ENCODE results near the gene ROPN1B.

Gene ROPN1B

DNA sequence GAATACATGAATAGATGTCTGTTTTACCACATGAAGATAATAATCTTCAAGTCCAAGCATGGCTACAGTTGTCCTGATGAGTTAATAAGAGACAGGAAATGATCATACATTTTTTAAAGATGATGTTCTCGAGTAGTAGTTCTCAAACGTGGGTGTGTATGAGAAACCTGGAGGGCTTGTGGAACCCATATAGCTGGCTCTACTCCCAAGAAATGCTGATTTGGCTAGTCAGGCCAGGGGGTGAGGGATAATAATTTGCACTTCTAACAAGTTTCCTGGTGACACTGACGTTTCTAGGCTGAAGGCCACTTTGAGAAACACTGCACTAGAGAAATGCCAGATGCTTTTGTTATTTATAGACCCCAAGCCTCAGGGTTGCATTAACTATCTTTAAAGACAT lies 37.0 kb downstream of the ROPN1B start:
- no peak for FAIRE-seq

DNA sequence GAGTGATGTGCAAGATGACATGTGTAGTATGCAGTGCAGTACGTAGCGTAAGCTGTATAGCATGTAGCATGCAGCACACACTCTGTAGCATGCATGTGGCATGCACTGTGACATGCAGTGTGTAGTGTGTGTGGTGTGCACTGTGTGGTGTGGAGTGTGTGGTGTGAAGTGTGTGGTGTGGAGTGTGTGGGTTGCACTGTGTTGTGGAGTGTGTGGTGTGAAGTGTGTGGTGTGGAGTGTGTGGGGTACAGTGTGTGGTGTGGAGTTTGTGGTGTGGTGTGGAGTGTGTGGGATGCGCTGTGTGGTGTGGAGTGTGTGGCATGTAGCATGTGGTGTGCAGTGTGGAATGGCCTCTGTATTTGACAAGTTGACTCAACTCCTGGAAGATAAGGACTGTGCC lies 39.2 kb downstream of the ROPN1B start:
- FAIRE-seq: no peak

DNA sequence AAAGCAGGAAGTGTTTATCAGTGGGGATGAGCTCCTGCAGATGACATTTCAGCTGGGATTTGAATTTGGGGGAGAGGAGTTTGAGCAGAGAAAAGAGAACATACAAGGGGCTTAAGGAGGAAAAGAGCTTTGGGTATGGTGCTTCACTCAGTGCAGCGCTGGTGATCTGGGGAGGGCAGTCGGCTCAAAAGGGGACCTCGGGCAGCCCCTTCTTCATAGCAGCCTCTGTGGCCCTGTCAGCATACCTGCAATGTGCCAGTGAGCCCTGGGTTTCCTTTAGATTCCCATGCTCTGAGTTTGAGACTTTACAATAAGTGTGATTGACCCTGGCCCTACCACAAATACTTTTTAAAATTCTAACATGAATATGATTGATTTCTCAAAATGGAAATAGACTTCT lies 40.2 kb downstream of the ROPN1B start:
- no peak for FAIRE-seq

DNA sequence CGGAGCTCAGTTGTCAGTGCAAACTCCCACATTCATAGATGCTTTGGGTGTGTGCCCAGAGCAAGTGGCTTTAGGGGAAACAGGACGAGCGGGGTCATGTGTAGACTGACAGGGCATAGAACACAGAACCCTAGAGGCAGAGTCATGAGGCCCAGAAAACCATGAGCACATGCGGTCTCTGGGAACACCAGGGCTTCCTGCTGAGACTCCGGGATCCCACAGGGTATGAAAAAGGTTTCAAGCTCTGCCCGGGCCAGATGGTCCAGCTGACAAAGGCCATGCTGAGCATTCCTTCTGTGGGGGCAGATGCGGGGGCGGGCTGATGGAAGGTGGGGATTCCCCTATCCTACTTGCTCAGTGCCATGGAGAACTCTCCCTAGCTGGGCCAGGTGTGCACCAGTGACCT lies 44.8 kb downstream of the ROPN1B start:
- FAIRE-seq: no peak

DNA sequence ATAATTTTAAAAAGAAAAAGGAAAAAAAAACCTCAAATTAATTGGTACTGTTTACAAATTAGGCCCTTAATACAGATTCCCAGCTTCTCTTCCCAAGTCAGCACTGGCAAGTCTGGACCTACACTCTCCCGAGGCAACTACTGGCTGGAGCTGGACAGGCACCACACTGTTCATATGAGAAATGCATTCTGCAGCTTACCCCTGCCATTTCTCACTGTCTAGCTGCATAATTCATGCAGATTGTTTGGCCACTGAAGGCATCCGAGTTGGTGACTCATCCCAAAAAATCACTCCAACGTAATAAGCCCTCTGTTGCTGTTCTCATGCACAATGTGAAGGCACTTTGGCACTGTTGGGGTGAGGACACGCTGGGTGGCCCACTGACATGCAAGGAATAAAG lies 45.3 kb downstream of the ROPN1B start:
- FAIRE-seq: no peak

DNA sequence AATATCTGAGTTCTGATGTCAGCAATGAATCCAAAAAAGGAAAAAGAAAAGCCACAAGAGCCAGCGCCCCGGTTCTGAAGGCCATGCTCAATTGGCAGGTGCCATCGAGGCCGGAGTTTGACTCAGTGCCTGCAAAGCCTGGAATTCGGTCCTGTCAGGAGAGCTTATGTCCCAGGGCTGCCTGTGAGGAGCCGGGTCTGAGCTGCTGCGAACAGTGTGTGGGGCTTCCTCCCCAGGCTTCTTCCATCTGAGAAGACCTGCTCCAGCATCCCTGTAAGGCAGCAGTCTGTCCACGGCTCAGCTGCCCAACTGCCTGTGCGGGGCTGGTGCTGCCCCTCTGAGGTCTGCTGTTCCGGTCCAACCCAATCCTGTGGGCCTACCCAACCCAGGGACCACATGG lies 46.1 kb downstream of the ROPN1B start:
- no peak for FAIRE-seq

DNA sequence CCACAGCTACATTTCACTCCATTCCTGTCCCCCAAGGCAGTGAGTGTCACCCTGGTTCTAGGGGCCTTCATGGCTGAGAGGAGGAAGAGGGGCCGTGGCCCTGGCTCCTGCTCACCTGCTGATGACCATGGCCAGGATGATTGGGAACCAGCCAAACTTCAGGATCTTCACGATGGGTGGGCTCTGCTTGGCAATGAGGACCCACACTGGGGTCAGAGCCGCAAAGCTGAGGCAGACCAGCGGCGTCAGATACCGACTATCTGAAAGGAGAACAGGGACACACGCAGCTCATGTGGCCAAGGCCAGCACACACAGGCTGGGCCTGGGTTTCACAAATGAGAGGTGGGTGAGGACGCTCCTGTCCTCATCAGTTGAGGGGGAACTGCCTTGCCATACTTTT lies 47.6 kb downstream of the ROPN1B start:
- no peak for FAIRE-seq

DNA sequence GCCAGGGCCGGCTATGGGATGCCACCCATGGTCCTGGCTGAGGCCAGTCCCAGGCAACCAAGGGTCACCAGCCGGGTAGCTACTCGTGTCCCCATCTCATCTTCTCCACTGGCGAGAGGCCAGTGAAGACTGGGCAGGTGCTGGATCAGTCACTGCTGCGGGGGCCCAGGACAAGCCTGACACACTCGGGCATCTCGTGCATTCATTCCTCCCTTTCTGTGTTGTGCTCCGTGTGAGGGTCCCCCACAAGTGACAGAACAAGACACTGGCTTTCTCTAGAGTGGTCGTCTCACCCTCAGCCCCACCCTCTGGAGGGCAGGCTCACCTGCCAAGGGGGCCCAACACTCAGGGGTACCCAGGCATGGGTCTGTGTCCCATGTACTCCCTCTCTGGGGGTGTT lies 48.4 kb downstream of the ROPN1B start:
- FAIRE-seq: no peak

DNA sequence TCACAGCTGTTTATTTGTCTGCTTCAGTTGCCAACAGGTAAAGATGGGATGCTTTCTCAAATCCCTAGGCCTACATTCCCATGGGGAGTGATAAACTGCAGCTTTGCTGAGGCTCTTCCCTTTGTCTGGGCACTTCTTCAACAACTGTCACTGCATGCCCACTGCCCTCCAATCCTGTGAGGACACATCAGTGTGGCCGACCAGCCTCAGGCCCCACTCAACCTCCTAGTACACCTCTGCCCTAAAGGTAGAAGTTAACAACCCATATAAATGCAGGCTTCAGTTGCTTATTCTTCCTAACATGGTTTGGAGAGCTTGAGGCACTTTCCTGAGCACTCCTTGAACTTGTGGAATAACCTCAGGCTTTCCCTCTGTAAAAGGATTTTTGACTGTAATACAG lies 49.6 kb downstream of the ROPN1B start:
- FAIRE-seq: no peak

DNA sequence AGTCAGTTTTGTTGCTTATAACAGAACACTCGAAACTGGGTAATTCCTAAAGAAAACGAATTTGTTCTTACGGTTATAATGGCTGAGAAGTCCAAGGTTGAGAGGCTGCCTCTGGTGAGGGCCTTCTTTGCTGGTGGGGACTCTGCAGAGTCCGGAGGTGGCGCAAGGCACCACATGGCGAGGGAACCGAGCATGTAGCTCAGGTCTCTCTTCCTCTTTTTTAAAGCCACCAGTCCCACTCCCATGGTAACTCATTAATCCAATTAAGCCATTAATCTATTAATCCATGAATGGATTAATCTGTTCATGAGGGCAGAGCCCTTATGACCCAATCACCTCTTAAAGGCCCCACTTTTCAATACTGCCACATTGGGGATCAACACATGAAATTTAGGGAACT lies 50.0 kb downstream of the ROPN1B start:
- no peak for FAIRE-seq

DNA sequence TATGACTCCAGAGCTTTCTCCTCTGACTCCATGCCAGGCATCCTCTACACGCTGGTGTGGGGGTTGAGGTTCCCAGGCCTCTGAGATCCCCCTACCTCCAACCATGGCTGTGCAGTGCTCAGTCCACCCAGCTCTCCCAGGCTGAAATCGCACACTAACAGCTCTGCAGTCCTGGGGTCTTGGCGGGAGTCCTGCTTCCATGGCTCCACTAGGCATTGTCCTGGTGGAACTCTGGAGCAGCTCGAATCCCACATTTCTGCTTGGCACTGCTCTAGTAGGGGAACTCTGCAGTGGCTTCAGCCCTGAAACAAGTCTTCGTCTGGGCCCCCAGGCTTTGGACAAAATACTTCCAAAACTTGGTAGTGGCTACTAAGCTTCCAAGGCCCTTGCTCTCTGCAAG lies 50.7 kb downstream of the ROPN1B start:
- FAIRE-seq: no peak

DNA sequence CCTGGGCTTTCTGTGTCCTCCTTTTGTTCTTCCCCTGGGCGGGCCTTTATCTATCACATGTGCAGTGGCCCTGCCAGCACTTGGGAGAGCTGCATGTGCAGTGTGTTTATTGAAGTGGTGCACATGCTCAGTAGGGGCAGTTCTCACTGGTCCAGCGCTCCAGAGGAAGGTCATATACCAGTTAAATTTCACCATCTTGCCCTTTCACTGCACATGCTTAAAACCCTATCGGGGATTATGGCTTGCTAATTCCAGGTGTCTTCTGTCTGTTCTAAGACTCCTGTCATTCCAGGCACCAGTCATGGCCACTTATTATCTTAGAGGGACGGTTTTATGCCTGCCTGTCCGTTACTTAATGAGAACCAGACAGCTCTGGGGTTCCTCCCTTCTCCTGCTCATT lies 52.2 kb downstream of the ROPN1B start:
- no peak for FAIRE-seq

DNA sequence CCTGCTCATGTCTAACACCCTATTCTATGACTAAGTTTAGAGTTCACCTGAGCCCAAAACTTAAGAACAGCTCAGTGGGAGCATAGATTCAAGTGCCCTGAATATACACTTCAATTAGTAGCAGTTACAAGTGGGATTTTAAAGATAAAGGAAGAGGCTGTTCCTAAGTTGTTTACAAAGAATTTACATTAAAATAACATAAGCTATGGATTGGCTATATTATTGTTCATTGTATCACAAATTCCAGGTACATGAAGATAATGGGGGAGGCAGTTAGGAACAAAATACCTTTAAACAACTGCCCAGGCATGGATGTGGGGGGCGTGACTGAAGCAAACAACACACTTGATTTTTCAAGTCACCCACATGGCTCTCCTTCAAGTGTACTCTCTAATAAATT lies 52.7 kb downstream of the ROPN1B start:
- FAIRE-seq: no peak

DNA sequence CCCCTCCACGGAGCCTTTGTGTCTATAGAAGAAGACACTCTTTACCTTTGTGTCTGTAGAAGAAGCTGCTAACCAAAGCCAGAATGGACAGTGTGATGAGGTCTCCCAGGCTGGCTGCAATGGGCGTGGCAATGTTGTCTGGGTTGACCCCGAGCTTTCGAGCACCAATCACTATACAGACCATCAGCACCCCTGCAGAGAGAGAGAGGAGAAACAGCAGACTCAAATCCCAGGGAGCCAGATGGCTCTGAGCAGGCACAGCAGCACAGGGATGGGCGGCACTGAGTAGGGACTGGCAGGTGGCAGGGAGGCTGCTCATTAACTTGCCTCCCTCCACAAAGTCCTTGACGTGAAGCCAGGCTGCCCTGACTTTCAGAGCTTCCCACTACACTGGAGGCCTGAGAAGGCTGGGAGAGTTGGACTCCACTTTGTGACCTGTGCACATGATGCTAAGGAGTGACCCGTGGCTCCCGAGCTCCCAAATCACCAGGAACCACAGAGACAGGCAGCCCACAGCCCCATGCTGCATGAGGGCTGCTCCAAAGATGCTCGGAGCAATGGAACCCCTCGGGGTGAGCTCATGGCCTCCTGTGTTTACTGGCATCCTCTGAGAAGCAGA lies 53.9 kb downstream of the ROPN1B start:
- FAIRE-seq: no peak

DNA sequence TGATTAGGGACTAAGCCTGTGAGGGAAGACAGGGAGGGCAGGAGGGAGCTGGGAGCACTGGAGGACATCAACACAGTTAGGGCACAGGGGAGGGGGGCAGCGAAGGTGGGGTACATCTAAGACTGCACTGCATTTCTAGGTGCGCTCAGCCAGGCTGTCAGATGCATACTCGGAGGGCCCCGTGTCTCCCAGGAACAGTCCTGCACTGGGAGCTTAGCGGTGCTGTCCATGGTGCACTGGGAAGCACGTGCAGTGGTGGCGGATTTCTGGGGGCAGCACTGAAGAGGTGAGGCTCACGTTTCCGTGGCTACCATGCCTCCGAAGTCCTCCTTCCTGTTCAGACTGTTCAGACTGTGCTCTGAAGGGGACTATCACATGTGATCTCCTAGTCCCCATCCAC lies 54.4 kb downstream of the ROPN1B start:
- FAIRE-seq: no peak

DNA sequence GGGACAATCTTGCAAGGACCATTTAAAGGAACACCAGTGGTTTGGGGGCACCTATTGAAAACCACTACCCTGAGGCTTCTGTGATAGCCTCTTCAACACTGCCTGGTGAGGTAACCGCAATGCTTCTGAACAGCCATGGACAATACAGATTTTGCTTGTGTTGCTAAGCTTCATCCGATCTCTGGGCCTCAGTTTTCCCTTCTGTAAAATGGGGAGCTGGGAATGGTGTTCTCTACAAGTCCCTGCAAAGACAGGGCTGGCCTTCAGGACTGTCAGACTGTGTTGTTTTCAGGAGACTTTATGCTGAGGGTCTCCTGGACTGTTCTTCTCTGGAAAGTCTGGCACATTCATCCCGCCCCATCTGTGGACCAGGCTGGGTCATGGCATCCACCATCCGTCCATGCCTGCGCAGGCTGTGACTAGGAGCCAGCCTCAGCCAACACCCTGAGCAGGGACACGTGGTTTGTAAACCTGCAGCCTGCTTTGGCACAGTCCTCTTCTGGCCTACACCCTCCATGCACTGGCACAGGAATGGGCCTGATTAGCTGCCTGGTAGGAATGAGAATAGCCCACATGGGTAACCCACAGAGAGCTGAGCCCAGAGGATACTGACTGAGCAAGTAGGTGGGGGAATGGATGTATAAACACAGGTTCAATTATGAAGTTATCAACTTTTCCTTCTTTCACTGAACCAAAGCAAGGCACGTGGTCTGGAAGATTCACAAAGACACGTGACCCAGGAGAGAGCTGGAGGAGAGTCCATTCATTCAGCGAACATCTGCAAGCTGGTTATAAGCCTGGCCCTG lies 55.3 kb downstream of the ROPN1B start:
- FAIRE-seq: no peak

DNA sequence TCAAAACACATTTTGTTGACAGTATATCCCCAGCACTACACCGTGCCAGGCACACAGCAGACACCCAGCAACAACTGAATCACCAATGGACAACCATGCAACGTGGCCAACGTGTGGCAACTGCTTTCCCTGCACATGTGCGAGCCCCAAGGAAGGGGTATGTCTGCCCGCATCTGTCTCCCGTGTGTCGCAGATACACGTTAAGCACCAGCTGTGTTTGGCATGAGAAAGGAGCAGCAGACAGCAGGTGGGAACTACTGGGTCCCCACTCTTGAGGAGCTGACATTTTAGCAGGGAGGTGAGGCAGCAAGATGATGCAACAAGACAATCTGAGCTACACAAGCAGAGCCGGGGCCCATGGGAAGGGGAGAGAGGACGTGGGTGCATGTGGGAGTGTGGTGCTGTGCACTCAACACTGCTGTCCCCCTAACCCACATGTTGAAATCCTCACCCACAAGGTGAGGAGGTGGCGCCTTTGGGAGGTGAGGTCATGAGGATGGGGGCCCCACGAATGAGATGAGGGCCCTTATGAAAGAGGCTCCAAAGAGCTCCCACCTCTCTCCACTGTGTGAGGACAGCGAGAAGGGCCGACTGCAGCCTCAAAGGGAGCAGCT lies 56.2 kb downstream of the ROPN1B start:
- FAIRE-seq: no peak

DNA sequence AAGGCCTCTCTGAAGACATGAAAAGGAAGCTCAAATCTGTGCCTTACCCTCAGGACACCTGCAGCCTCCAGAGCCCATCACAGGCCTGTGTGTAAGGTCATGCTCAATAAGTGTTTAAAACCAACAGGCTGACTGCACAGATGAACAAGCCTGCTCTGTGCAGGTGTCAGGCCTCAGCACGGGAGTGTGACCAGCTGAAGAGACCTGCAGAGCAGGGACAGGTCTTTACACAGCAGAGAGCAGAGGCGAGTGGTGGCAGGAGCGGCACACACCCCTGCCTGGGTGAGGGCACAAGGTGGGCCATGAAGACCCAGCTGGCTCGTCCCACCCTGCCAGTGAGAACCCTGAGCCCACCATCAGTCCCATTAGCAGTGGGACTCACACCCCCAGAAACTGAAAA lies 56.9 kb downstream of the ROPN1B start:
- FAIRE-seq: no peak

DNA sequence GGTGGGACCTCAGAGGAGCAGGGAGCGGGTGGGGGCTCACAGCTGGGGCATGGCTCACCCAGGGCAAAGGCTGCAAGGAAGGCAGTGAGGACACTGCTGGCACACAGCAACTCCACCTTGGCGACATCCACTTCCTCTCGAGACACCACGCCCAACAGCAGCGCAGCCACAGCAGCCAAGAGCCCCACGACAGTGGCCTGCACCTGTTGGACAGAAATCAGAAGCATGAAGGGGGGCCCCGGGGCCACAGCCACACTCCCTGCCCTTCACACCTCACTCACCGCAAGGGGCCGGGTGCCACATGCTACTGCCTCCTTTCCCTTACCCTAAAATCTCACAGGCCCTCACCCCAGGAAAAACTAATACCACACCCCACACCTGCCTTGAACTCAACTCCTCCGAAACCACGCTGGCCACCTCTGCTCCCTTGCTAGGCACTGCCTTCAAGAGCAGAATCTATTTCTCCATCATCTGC lies 57.3 kb downstream of the ROPN1B start:
- no peak for FAIRE-seq

DNA sequence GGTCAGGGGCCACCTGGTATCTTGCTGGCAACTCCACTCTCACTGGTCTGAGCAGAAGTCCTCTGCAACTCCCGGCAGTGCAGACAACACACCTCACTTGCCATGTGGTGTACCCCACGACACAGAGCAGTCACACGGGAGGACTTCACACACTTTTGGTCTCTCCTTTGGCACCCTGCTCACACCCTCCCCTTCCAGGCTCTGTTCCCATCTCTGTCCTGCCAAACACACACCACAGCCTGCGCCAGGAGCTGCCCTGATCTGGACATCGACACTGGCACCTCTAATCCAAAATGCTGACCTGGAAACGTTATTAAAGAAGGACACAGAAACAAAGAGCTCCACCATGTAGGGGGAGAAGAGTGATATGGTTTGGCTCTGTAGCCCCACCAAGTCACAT lies 57.8 kb downstream of the ROPN1B start:
- FAIRE-seq: no peak

DNA sequence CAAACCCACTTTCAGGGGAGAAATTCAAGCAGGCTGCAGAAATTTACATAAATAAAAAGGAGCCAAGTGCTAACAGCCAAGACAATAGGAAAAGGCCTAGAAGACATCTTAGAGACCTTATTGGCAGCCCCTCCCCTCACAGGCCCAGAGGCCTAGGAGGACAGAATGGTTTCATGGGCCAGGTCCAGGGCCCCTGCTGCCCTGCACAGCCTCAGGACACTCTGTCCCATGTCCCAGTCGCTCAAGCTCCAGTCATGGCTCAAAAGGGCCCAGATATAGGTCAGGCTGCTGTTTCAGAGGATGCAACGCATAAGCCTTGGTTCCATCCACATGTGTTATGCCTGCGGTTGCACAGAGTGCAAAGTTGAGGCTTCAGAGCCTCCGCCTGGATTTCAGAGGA lies 59.1 kb downstream of the ROPN1B start:
- FAIRE-seq: no peak

DNA sequence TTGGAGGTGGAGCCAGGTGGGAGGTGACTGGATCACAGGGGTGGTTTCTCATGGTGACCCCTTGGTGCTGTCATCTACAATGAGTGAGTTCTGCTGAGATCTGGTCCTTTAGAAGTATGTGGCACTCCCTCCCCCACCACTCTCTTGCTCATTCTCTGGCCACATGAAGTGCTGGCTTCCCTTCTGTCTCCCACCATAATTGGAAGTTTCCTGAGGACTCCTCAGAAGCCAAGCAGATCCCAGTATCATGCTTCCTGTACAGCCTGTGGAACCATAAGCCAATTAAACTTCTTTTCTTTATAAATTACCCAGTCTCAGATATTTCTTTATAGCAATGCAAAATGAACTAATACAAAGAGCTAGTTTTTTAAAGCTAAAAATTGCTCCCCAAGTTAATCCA lies 60.3 kb downstream of the ROPN1B start:
- no peak for FAIRE-seq

DNA sequence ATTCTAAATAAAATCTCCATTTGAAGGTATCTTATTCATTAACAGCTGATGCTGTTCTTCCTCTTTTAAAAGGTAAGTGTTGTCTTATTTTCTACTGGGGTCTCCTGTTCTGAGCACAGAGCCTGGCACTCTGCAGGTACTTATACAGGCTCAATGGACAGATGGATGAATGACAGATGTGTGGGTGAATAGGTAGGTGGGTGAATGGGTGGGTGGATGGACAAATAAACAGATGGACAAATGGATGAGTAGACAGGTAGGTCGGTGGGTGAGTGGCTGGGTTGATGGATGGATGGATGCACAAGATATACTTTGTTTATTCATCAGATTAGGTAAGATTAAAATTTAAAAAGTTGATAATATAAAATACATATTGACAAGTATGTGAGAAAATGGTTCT lies 61.5 kb downstream of the ROPN1B start:
- no peak for FAIRE-seq

DNA sequence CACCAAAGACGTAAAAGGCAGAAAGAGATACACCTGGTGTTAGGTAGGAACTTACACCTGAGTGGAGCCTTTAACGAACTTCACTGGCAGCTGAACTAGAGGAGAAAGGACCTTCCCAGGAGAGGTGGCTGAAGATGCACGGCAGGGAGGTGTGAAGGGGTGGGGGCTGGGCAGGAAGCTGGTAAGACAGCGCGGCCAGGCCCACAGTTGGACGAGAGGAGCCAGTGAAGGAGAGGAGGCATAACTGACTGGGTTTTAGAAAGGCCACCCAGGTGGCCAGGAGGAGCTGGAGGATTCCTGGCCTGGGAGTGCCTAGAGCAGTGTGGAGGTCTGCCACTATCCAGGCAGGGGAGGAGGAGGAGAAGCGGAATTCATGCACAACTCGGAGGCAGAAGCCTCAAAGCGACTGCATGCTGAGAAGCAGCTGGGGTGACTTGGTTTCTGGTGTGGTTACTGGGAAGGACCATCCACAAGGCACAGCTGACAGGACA lies 63.0 kb downstream of the ROPN1B start:
- FAIRE-seq: no peak

Measured in endometrium (tissue), 2 donors.